HepG2 (cell line): ENCODE data around the gene ARHGAP26. TPM values are rescaled to one million over a fixed set of nuclear protein-coding genes. Genes with fewer than 3 reads are reported as not detected.

Experiments used
- ATAC-seq: fragments of 200-7000 bp; cut with Tn5 transposase; 3 replicates; pipeline ENCODE4 v1.9.1; 2020; ENCODE audit warnings: mild to moderate bottlenecking, moderate library complexity
- BruUV-seq: library from RNA; stranded (reverse); fragments of 400-500 nt; replicated peaks from 2 replicates; lab custom pipeline; 2021; lab: Mats Ljungman, UMichigan
- CTCF ChIA-PET: fragments of 300-600 bp; formaldehyde crosslinking; extraction: SDS; loops from one replicate; lab custom pipeline; 2021; ENCODE audit warnings: low total read pairs, inconsistent platforms, low intra/inter-chr PET ratio; lab: Yijun Ruan, JAX
- POLR2A ChIA-PET: fragments of 350-600 bp; sonication (Branson Sonifier 250); formaldehyde crosslinking; loops from one replicate; lab custom pipeline; 2020; ENCODE audit warnings: antibody characterized with exemption, inconsistent platforms; lab: Yijun Ruan, JAX
- DNase-seq: peaks from one replicate; pipeline ENCODE4 v3.0.0-alpha.2; 2015; ENCODE audit warnings: low spot score
- FAIRE-seq: peaks from 3 replicates; lab custom pipeline; 2011; peaks lifted over from hg19 to GRCh38; lab: Jason Lieb, UNC
- H2AFZ ChIP-seq: one replicate; pipeline ENCODE4 v1.6.1; 2011; ENCODE audit warnings: low read length, inconsistent platforms
- H3K27ac ChIP-seq: fragments of 300-600 bp; 3 replicates; pipeline ENCODE4 v1.8.0; 2011; ENCODE audit warnings: mixed run types, mild to moderate bottlenecking, mixed read lengths, low read length, inconsistent platforms; ENCODE audit not compliant: insufficient read depth; ENCODE audit errors: extremely low read length
- H3K27me3 ChIP-seq, 2 experiments: fragments of 200-600 bp in 1 of 2; 2 replicates in 1 of 2; 3 replicates in 1 of 2; pipeline versions ENCODE4 v1.6.0 to v1.8.0; 2011; ENCODE audit warnings: low read length in 2 of 2, mild to moderate bottlenecking in 2 of 2, moderate library complexity in 2 of 2, inconsistent platforms in 1 of 2; ENCODE audit not compliant: insufficient read depth in 2 of 2, control insufficient read depth in 1 of 2
- H3K36me3 ChIP-seq, 2 experiments: fragments of 200-600 bp in 1 of 2; replicated peaks in 1 of 2; 2 replicates in 1 of 2; 3 replicates in 1 of 2; pipeline versions ENCODE4 v1.5.1 to v1.8.0; 2011; ENCODE audit warnings: low read length in 2 of 2, inconsistent platforms in 1 of 2; ENCODE audit not compliant: insufficient read depth in 2 of 2, control insufficient read depth in 1 of 2
- H3K4me1 ChIP-seq: 2 replicates; pipeline ENCODE4 v1.5.1; 2012; ENCODE audit warnings: low read length, inconsistent platforms; ENCODE audit not compliant: insufficient read depth
- H3K4me2 ChIP-seq: 2 replicates; pipeline ENCODE4 v1.6.0; 2011; ENCODE audit warnings: low read depth, low read length, inconsistent platforms
- H3K4me3 ChIP-seq, 3 experiments: fragments of 200-600 bp in 1 of 3; sonication (generic), shearing (Covaris generic) in 1 of 3; replicated peaks in 1 of 3; 2 replicates each; pipeline ENCODE4 v1.5.1; 2011 to 2016; ENCODE audit warnings: low read length in 3 of 3, inconsistent platforms in 2 of 3, low read depth in 2 of 3, mild to moderate bottlenecking in 2 of 3, control low read depth in 1 of 3, mixed read lengths in 1 of 3; ENCODE audit not compliant: insufficient read depth in 1 of 3
- H3K79me2 ChIP-seq: one replicate; pipeline ENCODE4 v1.6.1; 2011; ENCODE audit warnings: low read length, inconsistent platforms; ENCODE audit not compliant: insufficient read depth
- H3K9ac ChIP-seq: 2 replicates; pipeline ENCODE4 v1.6.0; 2011; ENCODE audit warnings: mild to moderate bottlenecking, low read depth, low read length, inconsistent platforms; ENCODE audit not compliant: insufficient read depth
- H3K9me3 ChIP-seq: 2 replicates; pipeline ENCODE4 v1.5.1; 2012; ENCODE audit warnings: mild to moderate bottlenecking, low read length
- H4K20me1 ChIP-seq: 2 replicates; pipeline ENCODE4 v1.6.0; 2011; ENCODE audit warnings: inconsistent platforms, mild to moderate bottlenecking, low read length, moderate library complexity; ENCODE audit not compliant: insufficient read depth
- AFF4 ChIP-seq: sonication (generic); formaldehyde crosslinking; IDR thresholded peaks from 2 replicates; pipeline ENCODE4 v1.4.0; 2020; ENCODE audit warnings: missing genetic modification reagents
- CERS6 ChIP-seq: sonication (generic); formaldehyde crosslinking; IDR thresholded peaks from 2 replicates; pipeline ENCODE4 v1.5.0; 2020; ENCODE audit warnings: missing genetic modification reagents
- GATA4 ChIP-seq: sonication (generic); IDR thresholded peaks from 2 replicates; pipeline ENCODE4 v1.6.1; 2016; ENCODE audit warnings: antibody characterized with exemption, low read depth, borderline replicate concordance
- HNRNPLL ChIP-seq: fragments of 200-400 bp; formaldehyde crosslinking; IDR thresholded peaks from 2 replicates; pipeline ENCODE4 v1.6.1; 2017; ENCODE audit warnings: mild to moderate bottlenecking, low read depth, low read length; ENCODE audit not compliant: poor library complexity, severe bottlenecking
- HNRNPUL1 ChIP-seq: fragments of 200-400 bp; formaldehyde crosslinking; IDR thresholded peaks from 2 replicates; pipeline ENCODE4 v1.6.1; 2017; ENCODE audit warnings: low read depth, mild to moderate bottlenecking, low read length, moderate library complexity
- KDM6A ChIP-seq: IDR thresholded peaks from 2 replicates; pipeline ENCODE4 v1.6.1; 2016; ENCODE audit warnings: low read depth
- PAF1 ChIP-seq: IDR thresholded peaks from 2 replicates; pipeline ENCODE4 v1.6.1; 2016; ENCODE audit warnings: missing genetic modification reagents, missing compliant biosample characterization
- RFX1 ChIP-seq: fragments of 450-650 bp; IDR thresholded peaks from 2 replicates; pipeline ENCODE4 v1.6.1; 2017
- WGBS: methylation state at CpG from one replicate; pipeline ENCODE4 v1.1.6; 2017; ENCODE audit warnings: low lambda C conversion rate; 5-methylcytosine and 5-hydroxymethylcytosine counted together
- in situ Hi-C: cut with HindIII; loops from 2 replicates; pipeline ENCODE4 v1.10.0; 2017; ENCODE audit warnings: low pct_unique_long_range_greater_than_20kb; ENCODE audit not compliant: extremely low pct_ligation_motif_present
- intact Hi-C: fragments of 100-400 bp; cut with micrococcal nuclease; formaldehyde crosslinking; loops from one replicate; pipeline ENCODE4 v1.10.0; 2022; ENCODE audit not compliant: unreplicated experiment
- polyA plus RNA-seq, 8 experiments: library from polyadenylated mRNA; depleted of rRNA in 3 of 8; stranded (reverse) in 7 of 8; unstranded in 1 of 8; fragments of >200 nt; fragmentation: Illumina TruSeq in 4 of 8; extraction: Trizol in 4 of 8; gene quantifications; 2 replicates each; pipeline versions ENCODE4 v1.2.1 to v1.2.3, GENCODE V29; 2011 to 2016; ENCODE audit warnings: low read depth in 4 of 8, missing spikeins in 1 of 8, mixed read lengths in 1 of 8; ENCODE audit not compliant: insufficient read depth in 1 of 8
- total RNA-seq, 5 experiments: library from RNA; depleted of rRNA; stranded (reverse); fragments of >200 nt; fragmentation: Illumina TruSeq; extraction: Trizol; gene quantifications; 2 replicates each; pipeline ENCODE4 v1.2.3, GENCODE V29; 2016; ENCODE audit warnings: low read depth in 1 of 5

ARHGAP26 gene
- total and polyA plus RNA-seq, 2 of the 13 experiments (the other 11 are each of a cell fraction or from before 2014, with no cell fraction given) = 9.6 to 18.2 TPM

- no peaks in the 10 kb centered on the region for H3K27me3 ChIP-seq
- no peak overlapping the region for H3K27ac ChIP-seq
- H3K4me2 ChIP-seq = no peak overlapping the region
- TF ChIP-seq HNRNPLL = no peak
- TF ChIP-seq KDM6A = no peak
- TF ChIP-seq CERS6 (CRISPR knock-in tag) = no peak
- TF ChIP-seq PAF1 = no peak
- no peak for TF ChIP-seq HNRNPUL1
- TF ChIP-seq RFX1 = no peak
- TF ChIP-seq GATA4 = no peak
- TF ChIP-seq AFF4 (CRISPR knock-in tag) = no peak
- H4K20me1 ChIP-seq = no peaks in the 10 kb centered on the region
- in situ Hi-C loops (no loop called here), intact Hi-C loops (no loop called here)
- H3K9ac ChIP-seq = no peak overlapping the region
- 89% methylated on average over 3 of the region's 3 CpGs for WGBS
- DNase-seq (no peak), FAIRE-seq (no peak), ATAC-seq (no peak; the same call in 2 of the 3 replicates)
- H3K9me3 ChIP-seq = no peaks in the 10 kb centered on the region
- H3K4me3 ChIP-seq = no peak overlapping the region
- ChIA-PET POLR2A (no interaction called here), CTCF (no interaction called here)
- no peaks in the 10 kb centered on the region for H3K79me2 ChIP-seq
- peaks cover 6 to 9% of the 10 kb centered on the region in 2 experiments for H3K36me3 ChIP-seq
- H2AFZ ChIP-seq = no peak overlapping the region
- H3K4me1 ChIP-seq = peaks cover 13% of the 10 kb centered on the region
- BruUV-seq = no TSS peak
These were observed 282.9 kb downstream of the ARHGAP26 start for GRCh38 chr5:143052967-143053682.
